ENCODE measurements around the gene SPOUT1. TPM values are rescaled to one million over a fixed set of nuclear protein-coding genes. Genes with fewer than 3 reads are reported as not detected.
A peak's percentile ranks its signal among the peaks of the same experiment; 100 is the strongest.

Gene SPOUT1
- total and polyA plus RNA-seq, 10 of the 15 experiments (the other 5 are each of a cell fraction or from before 2014, with no cell fraction given) = 5.7 to 95.0 (median 40.6) TPM

GRCh38 chr9:128870128-128870940 is 40.7 kb upstream of the SPOUT1 start:
- ATAC-seq (no peak), FAIRE-seq (no peak), DNase-seq (ENCODE audit: low read depth, low spot score) (no peak)
- TF ChIP-seq TARDBP (IDR thresholded peaks at IDR 0.05; ENCODE audit: borderline replicate concordance) = no peak
- H2AFZ ChIP-seq (ENCODE audit: control insufficient read depth, low read depth, low read length) = no peak overlapping the region
- no peak overlapping the region for H3K4me3 ChIP-seq
- POLR2A ChIA-PET = no interaction called here
- H3K9me3 ChIP-seq (replicated peaks; ENCODE audit: control insufficient read depth, insufficient read depth, low read length) = no peaks in the 10 kb centered on the region
- H3K4me1 ChIP-seq (ENCODE audit: control insufficient read depth, insufficient read depth, low read length) = no peaks in the 10 kb centered on the region
- BruUV-seq (replicated peaks) = no TSS peak
- H3K36me3 ChIP-seq (ENCODE audit: control insufficient read depth in 2 of 2, insufficient read depth in 2 of 2, low read length in 1 of 2) = no peaks in the 10 kb centered on the region
- RAD21 ChIA-PET (ENCODE audit: unreplicated experiment) = interaction anchor here (0.7 kb wide), 1 partner anchor 55 kb away, joined by 4 read pairs; no protein-coding TSS in a partner anchor
- H3K4me2 ChIP-seq (ENCODE audit: control insufficient read depth, insufficient read depth) = no peak overlapping the region
- intact Hi-C loops (cut with micrococcal nuclease; ENCODE audit: unreplicated experiment) = no loop called here
- SMC1A ChIA-PET (ENCODE audit: uncharacterized antibody, unreplicated experiment) = interaction anchor here (1.2 to 1.4 kb wide), 2 partner anchors 31 to 59 kb away, joined by 3 read pairs; no protein-coding TSS in a partner anchor
- no peak overlapping the region for H3K27ac ChIP-seq (ENCODE audit: control insufficient read depth, insufficient read depth)
- WGBS (ENCODE audit: insufficient coverage, insufficient replicate concordance, low lambda C conversion rate, missing lambda C conversion rate) = 95% methylated on average over 7 of the region's 7 CpGs
- CTCF ChIA-PET = interaction anchor here (0.6 to 13.1 kb wide), 2 partner anchors 11 to 56 kb away, joined by 3 to 158 read pairs; no protein-coding TSS in a partner anchor
- in situ Hi-C loops (cut with MboI) = no loop called here
- no peaks in the 10 kb centered on the region for H3K27me3 ChIP-seq (replicated peaks in 1 of 2; ENCODE audit: control insufficient read depth in 2 of 2, insufficient read depth in 2 of 2, low read length in 1 of 2)
- H4K20me1 ChIP-seq (ENCODE audit: control insufficient read depth, insufficient read depth) = no peaks in the 10 kb centered on the region
- H3K79me2 ChIP-seq (ENCODE audit: control insufficient read depth, insufficient read depth, low read length) = no peaks in the 10 kb centered on the region
- no peak overlapping the region for H3K9ac ChIP-seq (ENCODE audit: control insufficient read depth, insufficient read depth, low read length)

DNA sequence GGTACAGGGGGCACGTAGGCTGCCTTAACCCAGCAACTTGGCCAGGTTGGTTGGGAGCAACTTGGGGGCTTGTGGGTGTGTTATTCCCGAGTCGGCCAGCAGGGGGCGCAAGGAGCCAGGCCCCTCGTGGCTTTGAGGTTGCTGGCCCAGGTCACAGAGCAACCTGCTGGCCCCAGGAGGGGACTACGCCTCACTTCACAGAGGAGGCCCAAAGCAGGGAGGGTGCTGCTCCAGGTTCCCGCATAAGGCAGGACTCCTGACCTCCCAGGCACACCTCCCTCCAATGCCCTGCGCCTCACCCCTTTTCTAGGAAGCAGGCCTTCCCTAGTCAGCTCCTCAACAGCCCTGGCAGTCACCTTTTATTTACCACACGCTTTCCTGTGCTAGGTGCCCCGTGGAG is 34.1 kb upstream of the SPOUT1 start:
- in situ Hi-C loops (cut with MboI) = loop anchor here (5.0 kb wide), 1 partner anchor 64 kb away; no protein-coding TSS in a partner anchor
- Histone ChIP-seq H3K36me3 (ENCODE audit: control insufficient read depth in 2 of 2, insufficient read depth in 2 of 2, low read length in 1 of 2) (no peaks in the 10 kb centered on the region; a peak in 1 of 4 replicates), H3K9me3 (replicated peaks; ENCODE audit: control insufficient read depth, insufficient read depth, low read length) (no peaks in the 10 kb centered on the region), H3K79me2 (ENCODE audit: control insufficient read depth, insufficient read depth, low read length) (no peaks in the 10 kb centered on the region), H3K27me3 (replicated peaks in 1 of 2; ENCODE audit: control insufficient read depth in 2 of 2, insufficient read depth in 2 of 2, low read length in 1 of 2) (no peaks in the 10 kb centered on the region), H2AFZ (ENCODE audit: control insufficient read depth, low read depth, low read length) (no peak overlapping the region), H3K9ac (ENCODE audit: control insufficient read depth, insufficient read depth, low read length) (no peak overlapping the region), H3K4me1 (ENCODE audit: control insufficient read depth, insufficient read depth, low read length) (no peaks in the 10 kb centered on the region), H3K4me3 (no peak overlapping the region), H3K4me2 (ENCODE audit: control insufficient read depth, insufficient read depth) (no peak overlapping the region), H3K27ac (ENCODE audit: control insufficient read depth, insufficient read depth) (no peak overlapping the region), H4K20me1 (ENCODE audit: control insufficient read depth, insufficient read depth) (no peaks in the 10 kb centered on the region)
- ChIA-PET SMC1A (ENCODE audit: uncharacterized antibody, unreplicated experiment) (interaction anchor here (1.0 to 6.3 kb wide), 3 partner anchors 10 to 64 kb away, joined by 3 to 53 read pairs (median 7); no protein-coding TSS in a partner anchor), RAD21 (ENCODE audit: unreplicated experiment) (interaction anchor here (0.6 to 3.0 kb wide), 6 partner anchors 10 to 65 kb away, joined by 3 to 23 read pairs (median 5); partner anchors contain the start of genes KYAT1 and LRRC8A), CTCF (interaction anchor here (0.6 to 13.1 kb wide), 10 partner anchors 11 to 159 kb away, joined by 3 to 158 read pairs (median 4); no protein-coding TSS in a partner anchor), POLR2A (no interaction called here)
- FAIRE-seq = peak; percentile 64
- 31% methylated on average over 10 of the region's 10 CpGs for WGBS (ENCODE audit: insufficient coverage, insufficient replicate concordance, low lambda C conversion rate, missing lambda C conversion rate)
- peak; percentile 100 for ATAC-seq
- intact Hi-C loops (cut with micrococcal nuclease; ENCODE audit: unreplicated experiment) = loop anchor here (1.0 kb wide), 1 partner anchor 65 kb away; no protein-coding TSS in a partner anchor
- BruUV-seq (replicated peaks) = no TSS peak
- DNase-seq (ENCODE audit: low read depth, low spot score) = peak; percentile 13
- TF ChIP-seq MLLT1 (IDR thresholded peaks at IDR 0.05) (no peak), ESRRA (IDR thresholded peaks at IDR 0.05; ENCODE audit: low read length) (no peak), GABPA (IDR thresholded peaks at IDR 0.05; ENCODE audit: low read depth) (no peak), HDGF (IDR thresholded peaks at IDR 0.05) (0 out of 2 replicates have a peak, but pooled peaks have one; percentile 44), ZNF384 (IDR thresholded peaks at IDR 0.05; ENCODE audit: borderline replicate concordance, low read depth, low read length) (no peak), SMC3 (IDR thresholded peaks at IDR 0.05; ENCODE audit: borderline replicate concordance, low read length) (peak; percentile 88), POU2F2 (IDR thresholded peaks at IDR 0.05; ENCODE audit: borderline replicate concordance, low read depth, low read length) (no peak)
- TF ChIP-seq, protein P1, sequence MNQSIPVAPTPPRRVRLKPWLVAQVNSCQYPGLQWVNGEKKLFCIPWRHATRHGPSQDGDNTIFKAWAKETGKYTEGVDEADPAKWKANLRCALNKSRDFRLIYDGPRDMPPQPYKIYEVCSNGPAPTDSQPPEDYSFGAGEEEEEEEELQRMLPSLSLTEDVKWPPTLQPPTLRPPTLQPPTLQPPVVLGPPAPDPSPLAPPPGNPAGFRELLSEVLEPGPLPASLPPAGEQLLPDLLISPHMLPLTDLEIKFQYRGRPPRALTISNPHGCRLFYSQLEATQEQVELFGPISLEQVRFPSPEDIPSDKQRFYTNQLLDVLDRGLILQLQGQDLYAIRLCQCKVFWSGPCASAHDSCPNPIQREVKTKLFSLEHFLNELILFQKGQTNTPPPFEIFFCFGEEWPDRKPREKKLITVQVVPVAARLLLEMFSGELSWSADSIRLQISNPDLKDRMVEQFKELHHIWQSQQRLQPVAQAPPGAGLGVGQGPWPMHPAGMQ (IDR thresholded peaks at IDR 0.05; ENCODE audit: borderline replicate concordance) = no peak
- TF ChIP-seq, protein P2, sequence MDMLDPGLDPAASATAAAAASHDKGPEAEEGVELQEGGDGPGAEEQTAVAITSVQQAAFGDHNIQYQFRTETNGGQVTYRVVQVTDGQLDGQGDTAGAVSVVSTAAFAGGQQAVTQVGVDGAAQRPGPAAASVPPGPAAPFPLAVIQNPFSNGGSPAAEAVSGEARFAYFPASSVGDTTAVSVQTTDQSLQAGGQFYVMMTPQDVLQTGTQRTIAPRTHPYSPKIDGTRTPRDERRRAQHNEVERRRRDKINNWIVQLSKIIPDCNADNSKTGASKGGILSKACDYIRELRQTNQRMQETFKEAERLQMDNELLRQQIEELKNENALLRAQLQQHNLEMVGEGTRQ (IDR thresholded peaks at IDR 0.05; ENCODE audit: borderline replicate concordance, low read depth, low read length) = no peak

All from GM12878 (cell line).